Choroid plexus epithelial cell (primary cell): Measurements from ENCODE around the gene LMTK3.

Experiments used
- DNase-seq: peaks from one replicate; pipeline ENCODE4 v3.0.0-alpha.2; 2010; ENCODE audit warnings: low read depth
- H3K4me3 ChIP-seq: 2 replicates; pipeline ENCODE4 v1.5.1; 2011; ENCODE audit warnings: low read depth, mild to moderate bottlenecking, control low read depth, low read length, moderate library complexity
- TF ChIP-seq, protein P1 (sequence below): conservative IDR thresholded peaks from 2 replicates; pipeline ENCODE4 v1.5.1; 2011; ENCODE audit warnings: low read depth, mild to moderate bottlenecking, control low read depth, inconsistent platforms, low read length, moderate library complexity

Gene LMTK3

DNA sequence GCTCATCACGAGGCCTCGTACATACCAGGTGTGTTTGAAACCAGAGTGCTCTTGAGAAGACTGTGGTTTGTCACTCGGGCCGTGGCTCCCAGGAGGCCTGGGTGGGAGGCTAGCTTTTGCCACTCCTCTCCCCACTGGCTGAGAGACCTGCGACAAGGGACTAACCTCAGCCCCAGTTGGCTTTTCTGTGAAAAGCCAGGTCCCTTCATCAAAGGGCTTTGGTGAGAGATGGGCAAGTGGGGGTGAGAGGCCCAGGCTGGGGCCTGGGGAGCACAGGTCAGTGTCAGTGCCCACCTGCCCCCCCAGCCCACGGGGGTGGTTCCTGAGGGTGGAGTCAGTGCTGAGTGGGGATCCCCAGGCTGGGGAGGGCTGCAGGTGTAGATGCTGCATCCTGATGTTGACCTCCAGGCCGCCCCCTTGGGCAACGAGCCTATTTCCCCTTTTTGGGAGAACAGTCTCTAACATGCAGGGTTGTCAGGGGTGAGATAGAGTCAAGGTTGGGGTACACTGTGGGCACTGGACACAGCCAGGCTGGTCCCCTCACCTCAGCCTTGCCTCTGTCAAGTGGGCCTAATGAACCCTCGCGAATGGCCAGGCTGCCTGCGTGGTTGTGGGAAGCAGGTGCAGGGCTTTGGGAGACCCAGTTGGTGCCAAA lies 55.6 kb downstream of the LMTK3 start:
- no peak overlapping the region for H3K4me3 ChIP-seq
- TF ChIP-seq, protein P1, sequence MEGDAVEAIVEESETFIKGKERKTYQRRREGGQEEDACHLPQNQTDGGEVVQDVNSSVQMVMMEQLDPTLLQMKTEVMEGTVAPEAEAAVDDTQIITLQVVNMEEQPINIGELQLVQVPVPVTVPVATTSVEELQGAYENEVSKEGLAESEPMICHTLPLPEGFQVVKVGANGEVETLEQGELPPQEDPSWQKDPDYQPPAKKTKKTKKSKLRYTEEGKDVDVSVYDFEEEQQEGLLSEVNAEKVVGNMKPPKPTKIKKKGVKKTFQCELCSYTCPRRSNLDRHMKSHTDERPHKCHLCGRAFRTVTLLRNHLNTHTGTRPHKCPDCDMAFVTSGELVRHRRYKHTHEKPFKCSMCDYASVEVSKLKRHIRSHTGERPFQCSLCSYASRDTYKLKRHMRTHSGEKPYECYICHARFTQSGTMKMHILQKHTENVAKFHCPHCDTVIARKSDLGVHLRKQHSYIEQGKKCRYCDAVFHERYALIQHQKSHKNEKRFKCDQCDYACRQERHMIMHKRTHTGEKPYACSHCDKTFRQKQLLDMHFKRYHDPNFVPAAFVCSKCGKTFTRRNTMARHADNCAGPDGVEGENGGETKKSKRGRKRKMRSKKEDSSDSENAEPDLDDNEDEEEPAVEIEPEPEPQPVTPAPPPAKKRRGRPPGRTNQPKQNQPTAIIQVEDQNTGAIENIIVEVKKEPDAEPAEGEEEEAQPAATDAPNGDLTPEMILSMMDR: no peak
- DNase-seq: no peak

DNA sequence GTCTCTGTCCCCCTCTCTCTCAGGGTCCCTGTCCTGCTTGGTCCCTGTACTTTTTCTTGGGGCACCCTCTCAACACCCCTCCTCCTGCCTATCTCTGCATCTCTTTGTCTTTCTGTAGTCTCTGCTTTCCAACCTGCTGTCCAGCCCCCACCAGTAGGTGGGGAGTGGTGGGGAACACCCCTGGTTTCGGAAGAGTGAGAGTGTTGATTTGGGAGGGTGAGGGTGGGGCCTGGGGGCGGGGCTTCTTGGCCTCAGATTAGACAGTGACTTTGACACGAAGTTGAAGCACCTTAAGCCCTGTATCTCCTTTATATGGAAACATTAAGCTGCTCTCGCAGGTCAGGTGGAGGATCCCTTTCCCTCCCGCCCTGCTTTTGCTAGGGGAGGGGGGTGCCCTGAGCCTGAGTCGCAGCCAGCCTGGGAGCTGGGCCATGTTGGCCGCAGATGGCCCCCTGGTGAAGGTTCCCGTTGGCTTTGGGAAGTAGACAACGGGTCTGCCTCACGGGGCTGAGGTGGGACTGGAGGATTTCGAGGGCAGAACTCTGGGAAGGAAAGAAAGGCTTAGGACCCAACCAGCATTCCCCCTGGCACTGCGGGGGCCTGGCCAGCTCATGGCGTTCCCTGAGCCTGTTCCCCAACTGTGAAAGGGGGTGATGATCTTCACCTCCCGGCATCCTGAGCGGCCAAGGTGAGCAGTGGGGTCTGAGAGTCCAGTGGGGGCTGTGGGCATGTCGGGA lies 56.3 kb downstream of the LMTK3 start, which contains the start of gene KCNJ14:
KCNJ14 (plus strand) TSS at position 404 of the 737 bp plus-strand sequence. CDS start 6,151 bp downstream, outside the sequence.
- no peak for DNase-seq
- TF ChIP-seq, protein P1: no peak
- H3K4me3 ChIP-seq: no peak within 1 kb of the TSS

GRCh38 chr19:48454150-48454730 lies 57.4 kb downstream of the LMTK3 start:
- TF ChIP-seq, protein P1: no peak
- no peak for DNase-seq
- H3K4me3 ChIP-seq: no peak overlapping the region

- no peak overlapping the region for H3K4me3 ChIP-seq
- no peak for DNase-seq
- TF ChIP-seq, protein P1: no peak
Measured at GRCh38 chr19:48452289-48453190, 59.1 kb downstream of the LMTK3 start.

- TF ChIP-seq, protein P1: no peak
- no peak overlapping the region for H3K4me3 ChIP-seq
- no peak for DNase-seq
Measured at GRCh38 chr19:48451624-48452023, 60.0 kb downstream of the LMTK3 start.

DNA sequence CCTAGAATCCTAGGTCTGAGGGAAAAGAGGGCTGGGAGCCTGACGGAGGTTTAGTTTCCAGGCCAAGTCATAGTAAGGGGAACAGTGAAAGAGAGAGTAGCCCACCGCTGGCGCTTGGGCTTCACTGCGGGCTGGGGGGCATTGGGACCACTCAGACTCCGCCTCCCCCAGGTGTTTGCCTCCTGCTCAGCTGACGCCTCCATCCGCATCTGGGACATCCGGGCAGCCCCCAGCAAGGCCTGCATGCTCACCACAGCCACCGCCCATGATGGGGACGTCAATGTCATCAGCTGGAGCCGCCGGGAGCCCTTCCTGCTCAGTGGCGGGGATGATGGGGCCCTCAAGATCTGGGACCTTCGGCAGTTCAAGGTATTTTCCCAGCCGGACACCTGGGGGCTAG lies 60.8 kb downstream of the LMTK3 start:
- no peak for DNase-seq
- TF ChIP-seq, protein P1: no peak
- H3K4me3 ChIP-seq: no peak overlapping the region
